Activated CD4-positive, alpha-beta T cell treated with anti-CD3 and anti-CD28 coated beads, Interleukin-2, amount 50 U/mL, for 24 hours (primary cell): ENCODE measurements around the gene FBLN1.
"Not testable (repeated sequence)": the region's sequence is repeated elsewhere in the genome, so short reads cannot be mapped to it uniquely, and the experiment has no call there.

Experiments used
- DNase-seq, 2 donors: peaks; one replicate each; pipeline ENCODE4 v3.0.0-alpha.2; 2020; ENCODE audit warnings: low read depth in 1 of 2, low spot score in 1 of 2

The FBLN1 gene

GRCh38 chr22:45544588-45545170, 42.0 kb downstream of the FBLN1 start:
- DNase-seq, result no peak

GRCh38 chr22:45546333-45547015, 43.8 kb downstream of the FBLN1 start:
- no peak for DNase-seq

- DNase-seq, result no peak
Measured at GRCh38 chr22:45547016-45547345, 44.3 kb downstream of the FBLN1 start.

- no peak for DNase-seq
Measured at GRCh38 chr22:45547731-45548130, 45.0 kb downstream of the FBLN1 start.

GRCh38 chr22:45548247-45548840, 45.7 kb downstream of the FBLN1 start:
- DNase-seq, result no peak

- no peak for DNase-seq
Measured at GRCh38 chr22:45548991-45549761, 46.5 kb downstream of the FBLN1 start.

- no peak for DNase-seq
Measured at GRCh38 chr22:45549762-45550378, 47.2 kb downstream of the FBLN1 start.

GRCh38 chr22:45550416-45550815, 47.7 kb downstream of the FBLN1 start:
- no peak for DNase-seq

- DNase-seq, result no peak
Measured at GRCh38 chr22:45550891-45551290, 48.2 kb downstream of the FBLN1 start.

GRCh38 chr22:45551310-45552016, 48.8 kb downstream of the FBLN1 start:
- DNase-seq, result no peak

GRCh38 chr22:45552017-45552411, 49.3 kb downstream of the FBLN1 start:
- no peak for DNase-seq

GRCh38 chr22:45552580-45553350, 50.1 kb downstream of the FBLN1 start:
- DNase-seq, result no peak

- DNase-seq, result peak; percentile 5 to 11
Measured at GRCh38 chr22:45553351-45554039, 50.8 kb downstream of the FBLN1 start.

- DNase-seq, result no peak
Measured at GRCh38 chr22:45554040-45554406, 51.3 kb downstream of the FBLN1 start.

GRCh38 chr22:45554861-45555260, 52.2 kb downstream of the FBLN1 start:
- no peak for DNase-seq

GRCh38 chr22:45557926-45558325, 55.2 kb downstream of the FBLN1 start:
- DNase-seq, result not testable (repeated sequence)

- DNase-seq, result not testable (repeated sequence)
Measured at GRCh38 chr22:45560092-45560491, 57.4 kb downstream of the FBLN1 start.

- not testable (repeated sequence) for DNase-seq
Measured at GRCh38 chr22:45560761-45561160, 58.1 kb downstream of the FBLN1 start.

GRCh38 chr22:45562102-45562501, 59.4 kb downstream of the FBLN1 start:
- DNase-seq, result no peak
